22Rv1 (cell line): Measurements from ENCODE around the gene HS1BP3.

Experiments used
- ZFX ChIP-seq: fragments of 450-650 bp; IDR thresholded peaks from 2 replicates; pipeline ENCODE4 v1.6.1; 2017; ENCODE audit warnings: antibody characterized with exemption, borderline replicate concordance
- TF ChIP-seq, protein P1 (sequence below): fragments of 450-650 bp; IDR thresholded peaks from 2 replicates; pipeline ENCODE4 v1.5.1; 2017; ENCODE audit warnings: mild to moderate bottlenecking

DNA sequence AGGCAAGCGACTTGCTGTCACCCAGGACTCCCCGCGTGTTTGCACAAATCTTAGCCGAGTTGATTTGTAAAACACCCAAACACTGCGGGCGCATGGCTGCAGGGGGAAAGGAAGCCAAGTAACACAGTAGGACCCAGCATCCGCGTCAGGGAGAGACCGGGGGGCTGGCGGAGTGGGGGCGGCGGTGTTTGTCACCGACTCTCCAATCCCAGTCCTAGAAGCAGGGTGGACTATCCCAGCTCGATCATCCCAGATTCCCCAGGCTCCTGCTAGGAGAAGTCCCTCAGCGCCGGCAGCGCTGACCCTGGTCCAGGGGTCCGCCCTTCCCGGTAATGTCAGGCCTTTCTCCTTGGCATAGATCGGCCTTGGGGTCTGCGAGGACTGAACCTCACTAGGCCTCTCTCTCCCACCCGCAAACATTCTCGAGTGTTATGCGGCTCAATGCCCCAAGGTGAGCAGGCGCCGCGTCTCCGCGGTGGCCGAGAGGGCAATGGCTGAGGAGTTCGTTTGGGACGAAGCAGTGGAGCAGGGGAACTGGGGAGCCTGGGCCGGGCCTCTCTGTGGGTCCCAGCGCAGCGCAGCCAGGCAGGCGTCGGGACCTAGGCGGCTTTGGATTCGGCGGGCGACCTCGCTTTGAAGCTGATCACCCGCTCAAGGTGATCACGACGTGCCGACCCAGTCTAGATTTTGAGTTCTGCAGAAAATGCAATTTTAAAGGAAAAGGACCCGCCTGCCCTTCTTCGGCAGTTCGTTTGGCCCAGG lies 14.5 kb upstream of the HS1BP3 start:
- TF ChIP-seq, protein P1, sequence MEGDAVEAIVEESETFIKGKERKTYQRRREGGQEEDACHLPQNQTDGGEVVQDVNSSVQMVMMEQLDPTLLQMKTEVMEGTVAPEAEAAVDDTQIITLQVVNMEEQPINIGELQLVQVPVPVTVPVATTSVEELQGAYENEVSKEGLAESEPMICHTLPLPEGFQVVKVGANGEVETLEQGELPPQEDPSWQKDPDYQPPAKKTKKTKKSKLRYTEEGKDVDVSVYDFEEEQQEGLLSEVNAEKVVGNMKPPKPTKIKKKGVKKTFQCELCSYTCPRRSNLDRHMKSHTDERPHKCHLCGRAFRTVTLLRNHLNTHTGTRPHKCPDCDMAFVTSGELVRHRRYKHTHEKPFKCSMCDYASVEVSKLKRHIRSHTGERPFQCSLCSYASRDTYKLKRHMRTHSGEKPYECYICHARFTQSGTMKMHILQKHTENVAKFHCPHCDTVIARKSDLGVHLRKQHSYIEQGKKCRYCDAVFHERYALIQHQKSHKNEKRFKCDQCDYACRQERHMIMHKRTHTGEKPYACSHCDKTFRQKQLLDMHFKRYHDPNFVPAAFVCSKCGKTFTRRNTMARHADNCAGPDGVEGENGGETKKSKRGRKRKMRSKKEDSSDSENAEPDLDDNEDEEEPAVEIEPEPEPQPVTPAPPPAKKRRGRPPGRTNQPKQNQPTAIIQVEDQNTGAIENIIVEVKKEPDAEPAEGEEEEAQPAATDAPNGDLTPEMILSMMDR = no peak
- TF ChIP-seq ZFX = no peak
